Activated CD4-positive, alpha-beta memory T cell treated with anti-CD3 and anti-CD28 coated beads for 36 hours (primary cell): ENCODE data around the gene RAB7A. TPM values are rescaled to one million over a fixed set of nuclear protein-coding genes. Genes with fewer than 3 reads are reported as not detected.

Experiments
- CTCF ChIA-PET: fragments of 350-600 bp; sonication (Branson Sonifier 250); formaldehyde crosslinking; loops from one replicate; lab custom pipeline; 2021; ENCODE audit warnings: antibody characterized with exemption, inconsistent platforms; lab: Charles Lee
- POLR2A ChIA-PET: fragments of 350-600 bp; sonication (Branson Sonifier 250); formaldehyde crosslinking; loops from one replicate; lab custom pipeline; 2021; ENCODE audit warnings: antibody characterized with exemption; lab: Charles Lee
- DNase-seq: peaks from one replicate; pipeline ENCODE4 v3.0.0-alpha.2; 2020
- H3K27ac Mint-ChIP-seq: one replicate; pipeline ENCODE4 v1.8.0; 2021; ENCODE audit warnings: mixed read lengths
- H3K27me3 Mint-ChIP-seq: one replicate; pipeline ENCODE4 v1.8.0; 2021; ENCODE audit warnings: mixed read lengths
- H3K36me3 Mint-ChIP-seq: one replicate; pipeline ENCODE4 v1.8.0; 2021; ENCODE audit warnings: mixed read lengths
- H3K4me1 Mint-ChIP-seq: one replicate; pipeline ENCODE4 v1.8.0; 2021; ENCODE audit warnings: low read depth, mixed read lengths
- H3K4me3 Mint-ChIP-seq: one replicate; pipeline ENCODE4 v1.8.0; 2021; ENCODE audit warnings: mild to moderate bottlenecking, mixed read lengths
- H3K9me3 Mint-ChIP-seq: one replicate; pipeline ENCODE4 v1.8.0; 2021; ENCODE audit warnings: mixed read lengths
- intact Hi-C: fragments of 100-400 bp; cut with micrococcal nuclease; formaldehyde crosslinking; loops from one replicate; pipeline ENCODE4 v1.15.1; 2023
- total RNA-seq, 2 experiments: library from RNA; stranded (reverse); gene quantifications; one replicate each; pipeline ENCODE4 v1.2.3, GENCODE V29; 2021

Gene RAB7A
- total RNA-seq, 2 experiments from 2014 or later = 264 to 272 TPM

DNA sequence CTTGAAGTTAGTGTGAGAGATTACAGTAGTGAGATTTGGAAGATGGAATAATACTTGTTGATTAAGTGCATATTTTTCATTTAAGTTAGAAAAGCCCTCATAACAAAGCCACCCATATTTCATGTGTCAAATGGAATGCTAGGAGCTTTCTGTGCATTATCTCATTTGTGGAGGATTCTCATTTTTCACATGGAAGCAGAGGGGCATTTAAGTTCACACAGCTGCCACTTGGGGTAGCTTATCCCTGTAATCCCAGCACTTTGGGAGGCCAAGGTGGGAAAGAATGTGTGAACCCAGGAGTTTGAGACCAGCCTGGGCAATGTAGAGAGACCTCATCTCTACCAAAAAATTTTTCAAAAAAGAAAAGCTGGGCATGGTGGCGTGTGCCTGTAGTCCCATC, 55.2 kb downstream of the RAB7A start:
- no peak for DNase-seq
- no peak overlapping the region for H3K4me3 Mint-ChIP-seq
- CTCF ChIA-PET = interaction anchor here (0.6 to 2.8 kb wide), 5 partner anchors 14 to 272 kb away, joined by 3 to 11 read pairs (median 3); no protein-coding TSS in a partner anchor
- no peaks in the 10 kb centered on the region for H3K9me3 Mint-ChIP-seq
- H3K36me3 Mint-ChIP-seq = no peaks in the 10 kb centered on the region
- peak overlapping the region; percentile 60 for H3K27ac Mint-ChIP-seq
- no peaks in the 10 kb centered on the region for H3K27me3 Mint-ChIP-seq
- peaks cover 88% of the 10 kb centered on the region for H3K4me1 Mint-ChIP-seq
- POLR2A ChIA-PET = no interaction called here
- intact Hi-C loops = no loop called here

DNA sequence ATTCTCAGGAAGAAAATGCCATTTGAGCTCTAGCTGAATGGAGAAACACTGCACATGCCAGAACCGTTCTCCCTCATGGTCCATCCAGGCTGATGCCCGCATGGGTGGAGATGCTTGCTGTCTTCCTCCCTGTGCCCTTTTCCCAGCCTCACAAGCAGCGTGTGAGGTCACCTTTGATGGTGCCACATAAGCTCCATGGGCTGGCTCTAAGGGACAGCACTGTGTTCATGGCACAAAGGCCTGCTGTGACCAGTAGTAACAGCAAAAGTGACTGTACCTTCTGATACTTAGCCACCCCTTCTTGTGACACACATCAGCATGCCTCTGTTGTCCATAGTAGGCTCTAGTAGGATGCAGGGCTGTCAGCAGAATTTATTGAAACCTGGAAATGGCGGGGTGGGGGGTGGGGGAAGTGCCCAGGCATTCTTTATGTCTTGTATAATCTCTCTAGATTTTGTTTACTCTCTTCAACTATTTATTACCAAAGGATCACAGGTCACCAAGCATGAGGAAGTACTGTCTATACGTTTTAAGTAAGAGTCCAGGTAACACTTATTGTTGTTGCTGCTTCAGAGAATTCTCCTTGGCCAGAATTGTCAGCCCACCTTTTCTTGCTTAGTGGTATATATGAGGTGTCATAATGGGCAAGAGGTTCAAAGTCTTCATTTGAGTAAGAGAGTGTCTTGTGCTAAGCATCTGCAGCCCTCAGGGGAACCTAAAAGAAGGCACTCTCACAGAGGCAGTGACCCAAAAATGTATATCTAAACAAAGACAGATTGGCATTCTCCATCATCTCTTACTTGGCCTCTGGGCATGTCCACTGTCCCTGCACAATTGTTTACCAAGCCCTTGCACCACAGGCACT, 56.5 kb downstream of the RAB7A start:
- H3K9me3 Mint-ChIP-seq = no peaks in the 10 kb centered on the region
- H3K4me1 Mint-ChIP-seq = peaks cover 92% of the 10 kb centered on the region
- POLR2A ChIA-PET = no interaction called here
- CTCF ChIA-PET = interaction anchor here (1.2 to 2.8 kb wide), 2 partner anchors 12 to 165 kb away, joined by 3 to 11 read pairs; no protein-coding TSS in a partner anchor
- H3K27me3 Mint-ChIP-seq = no peaks in the 10 kb centered on the region
- no peak for DNase-seq
- no peak overlapping the region for H3K4me3 Mint-ChIP-seq
- peak overlapping the region; percentile 72 for H3K27ac Mint-ChIP-seq
- intact Hi-C loops = no loop called here
- H3K36me3 Mint-ChIP-seq = no peaks in the 10 kb centered on the region

GRCh38 chr3:128783774-128784173, 57.8 kb downstream of the RAB7A start:
- Mint-ChIP-seq H3K36me3 (no peaks in the 10 kb centered on the region), H3K4me3 (no peak overlapping the region), H3K4me1 (peaks cover 92% of the 10 kb centered on the region), H3K9me3 (no peaks in the 10 kb centered on the region), H3K27ac (peak overlapping the region; percentile 66), H3K27me3 (no peaks in the 10 kb centered on the region)
- intact Hi-C loops = loop anchor here (2.0 kb wide), 1 partner anchor 63 kb away; no protein-coding TSS in a partner anchor
- ChIA-PET POLR2A (interaction anchor here (0.8 kb wide), 1 partner anchor 11 kb away, joined by 3 read pairs; no protein-coding TSS in a partner anchor), CTCF (interaction anchor here (0.8 to 7.4 kb wide), 5 partner anchors 14 to 103 kb away, joined by 3 to 90 read pairs (median 3); no protein-coding TSS in a partner anchor)
- DNase-seq = no peak

DNA sequence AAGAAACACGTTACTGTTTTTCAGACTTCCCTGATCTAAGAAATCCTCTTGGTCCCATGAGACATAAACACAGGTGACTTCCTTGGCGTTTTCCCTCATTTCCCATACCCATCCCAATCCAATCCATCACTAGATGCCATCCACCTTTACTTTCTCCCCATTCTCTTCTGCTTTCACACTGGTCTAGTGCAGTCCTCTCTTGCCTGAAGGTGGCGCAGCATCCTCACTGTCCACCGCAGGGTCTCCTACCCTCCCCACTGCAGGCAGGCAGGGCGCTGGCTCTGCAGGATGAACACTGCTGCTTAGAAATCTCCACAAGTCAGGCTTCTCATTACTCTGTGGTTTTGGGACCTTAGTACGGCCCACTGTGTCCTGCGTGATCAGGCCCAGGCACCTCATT, 58.2 kb downstream of the RAB7A start:
- DNase-seq = peak; percentile 75
- no peaks in the 10 kb centered on the region for H3K36me3 Mint-ChIP-seq
- peaks cover 92% of the 10 kb centered on the region for H3K4me1 Mint-ChIP-seq
- intact Hi-C loops = loop anchor here (2.0 kb wide), 1 partner anchor 63 kb away; no protein-coding TSS in a partner anchor
- ChIA-PET CTCF (interaction anchor here (0.8 to 7.4 kb wide), 7 partner anchors 14 to 104 kb away, joined by 3 to 90 read pairs (median 4); no protein-coding TSS in a partner anchor), POLR2A (no interaction called here)
- peak overlapping the region; percentile 52 for H3K27ac Mint-ChIP-seq
- no peaks in the 10 kb centered on the region for H3K9me3 Mint-ChIP-seq
- H3K4me3 Mint-ChIP-seq = no peak overlapping the region
- no peaks in the 10 kb centered on the region for H3K27me3 Mint-ChIP-seq

DNA sequence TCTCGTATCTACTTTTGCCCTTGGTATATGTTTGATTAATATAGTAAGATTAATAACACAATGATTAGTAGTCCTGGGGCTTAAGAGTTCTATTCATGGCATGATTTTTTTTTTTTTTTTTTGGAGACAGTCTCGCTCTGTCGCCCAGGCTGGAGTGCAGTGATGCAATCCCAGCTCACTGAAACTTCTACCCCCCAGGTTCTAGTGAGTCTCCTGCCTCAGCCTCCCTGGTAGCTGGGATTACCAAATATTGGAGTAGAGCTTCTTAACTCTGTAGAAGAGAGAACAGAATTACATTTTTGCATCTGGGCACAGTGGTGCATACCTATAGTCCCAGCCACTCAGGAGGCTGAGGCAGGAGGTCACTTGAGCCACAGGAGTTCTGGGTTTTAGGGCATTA, 58.9 kb downstream of the RAB7A start:
- ChIA-PET CTCF (interaction anchor here (0.7 to 7.4 kb wide), 4 partner anchors 13 to 104 kb away, joined by 3 to 90 read pairs (median 4); no protein-coding TSS in a partner anchor), POLR2A (no interaction called here)
- no peaks in the 10 kb centered on the region for H3K27me3 Mint-ChIP-seq
- no peak for DNase-seq
- intact Hi-C loops = loop anchor here (2.0 kb wide), 1 partner anchor 62 kb away; no protein-coding TSS in a partner anchor
- H3K36me3 Mint-ChIP-seq = no peaks in the 10 kb centered on the region
- no peak overlapping the region for H3K4me3 Mint-ChIP-seq
- H3K4me1 Mint-ChIP-seq = peaks cover 92% of the 10 kb centered on the region
- peak overlapping the region; percentile 52 for H3K27ac Mint-ChIP-seq
- H3K9me3 Mint-ChIP-seq = no peaks in the 10 kb centered on the region

DNA sequence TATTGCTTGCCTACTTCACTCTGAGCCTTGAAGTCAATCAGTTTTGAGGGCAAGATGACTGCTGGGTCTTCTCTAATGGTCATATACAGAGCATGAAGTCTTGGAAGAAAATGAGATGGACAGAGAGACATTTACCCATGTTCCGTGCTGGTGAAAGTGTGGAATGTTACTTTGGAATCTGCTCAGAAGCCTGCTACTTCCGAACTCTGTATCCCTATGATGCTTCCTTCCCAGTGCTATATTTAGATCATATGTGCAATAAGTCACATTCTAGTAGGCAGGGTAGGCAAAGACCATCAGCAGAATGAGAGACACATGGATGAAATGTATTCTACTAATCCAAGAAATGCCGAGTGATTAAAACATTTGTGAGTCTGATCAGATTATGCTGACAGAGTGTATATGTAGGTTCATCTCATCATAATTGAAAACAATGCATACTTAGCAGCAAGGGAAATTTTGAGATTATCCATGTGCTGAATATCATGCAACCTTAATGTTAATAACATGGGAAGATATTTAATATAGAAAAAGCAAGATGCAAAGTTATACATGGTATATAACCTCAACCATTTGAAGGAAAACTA, 60.5 kb downstream of the RAB7A start:
- H3K36me3 Mint-ChIP-seq = peaks cover 1% of the 10 kb centered on the region
- H3K4me3 Mint-ChIP-seq = no peak overlapping the region
- POLR2A ChIA-PET = interaction anchor here (3.3 to 4.4 kb wide), 3 partner anchors 13 to 59 kb away, joined by 14 to 55 read pairs (median 16); partner anchors contain the start of gene RAB7A
- intact Hi-C loops = loop anchor here (1.0 kb wide), 1 partner anchor 8 kb away; no protein-coding TSS in a partner anchor
- H3K27me3 Mint-ChIP-seq = no peaks in the 10 kb centered on the region
- no peaks in the 10 kb centered on the region for H3K9me3 Mint-ChIP-seq
- no peak for DNase-seq
- H3K27ac Mint-ChIP-seq = peak overlapping the region; percentile 98
- CTCF ChIA-PET = interaction anchor here (0.9 to 7.4 kb wide), 4 partner anchors 8 to 106 kb away, joined by 3 to 90 read pairs (median 34); no protein-coding TSS in a partner anchor
- H3K4me1 Mint-ChIP-seq = peaks cover 91% of the 10 kb centered on the region

DNA sequence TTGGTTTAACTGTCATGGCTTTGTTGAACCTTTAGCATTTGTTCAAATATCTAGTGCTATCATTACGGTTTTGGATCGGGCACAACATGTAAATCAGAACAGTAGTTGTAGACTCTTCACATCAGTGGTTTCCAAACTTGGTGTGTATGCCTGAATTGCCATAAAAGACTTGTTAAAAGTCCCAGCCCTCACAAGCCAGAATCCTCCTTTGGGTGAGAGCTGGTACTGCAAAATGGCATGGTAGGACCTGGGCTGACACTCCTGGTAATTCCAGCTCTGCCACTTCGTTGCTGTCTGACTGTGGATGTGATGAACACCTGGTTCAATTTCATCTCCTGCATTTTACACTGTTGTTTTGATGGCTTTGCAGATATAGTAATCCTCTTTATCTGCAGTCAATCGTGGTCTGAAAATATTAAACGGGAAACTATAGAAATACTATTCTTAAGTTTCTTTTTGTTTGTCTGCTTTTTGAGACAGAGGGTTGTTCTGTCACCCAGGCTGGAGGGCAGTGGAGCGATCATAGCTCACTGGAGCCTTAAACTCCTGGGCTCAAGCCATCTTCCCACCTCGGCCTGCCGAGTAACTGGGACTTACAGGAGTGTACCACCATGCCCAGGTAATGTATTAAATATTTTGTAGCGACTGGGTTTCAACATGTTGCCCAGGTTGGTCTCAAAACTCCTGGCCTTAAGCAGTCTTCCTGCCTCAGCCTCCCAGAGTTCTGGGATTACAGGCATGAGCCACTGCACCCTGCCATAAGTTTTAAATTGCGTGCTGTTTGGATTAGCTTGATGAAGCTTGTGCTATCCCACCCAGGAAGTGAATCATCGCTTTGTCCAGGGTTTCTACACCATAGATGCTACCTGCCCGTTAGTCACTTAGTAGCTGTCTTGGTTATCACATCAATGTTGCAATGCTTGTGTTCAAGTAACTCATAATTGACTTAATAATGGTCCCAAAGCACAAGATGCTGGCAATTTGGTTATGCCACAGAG, 61.6 kb downstream of the RAB7A start:
- H3K9me3 Mint-ChIP-seq = no peaks in the 10 kb centered on the region
- peak; percentile 60 for DNase-seq
- H3K36me3 Mint-ChIP-seq = peaks cover 2% of the 10 kb centered on the region
- no peaks in the 10 kb centered on the region for H3K27me3 Mint-ChIP-seq
- peak overlapping the region; percentile 98 for H3K27ac Mint-ChIP-seq
- CTCF ChIA-PET = interaction anchor here (0.9 to 7.4 kb wide), 17 partner anchors 9 to 170 kb away, joined by 3 to 90 read pairs (median 4); partner anchors contain the start of gene ACAD9
- POLR2A ChIA-PET = interaction anchor here (1.0 to 4.4 kb wide), 10 partner anchors 9 to 137 kb away, joined by 3 to 55 read pairs (median 8); partner anchors contain the start of genes ACAD9 and RAB7A
- H3K4me3 Mint-ChIP-seq = peak overlapping the region; percentile 67
- H3K4me1 Mint-ChIP-seq = peaks cover 93% of the 10 kb centered on the region
- intact Hi-C loops = loop anchor here (1.0 to 2.0 kb wide), 5 partner anchors 9 to 107 kb away; partner anchors contain the start of genes ACAD9 and RAB7A

- Mint-ChIP-seq H3K27me3 (no peaks in the 10 kb centered on the region), H3K36me3 (peaks cover 2% of the 10 kb centered on the region), H3K9me3 (no peaks in the 10 kb centered on the region), H3K27ac (peak overlapping the region; percentile 98), H3K4me3 (peak overlapping the region; percentile 67), H3K4me1 (peaks cover 90% of the 10 kb centered on the region)
- DNase-seq = no peak
- intact Hi-C loops = loop anchor here (1.0 to 2.0 kb wide), 5 partner anchors 10 to 108 kb away; partner anchors contain the start of genes ACAD9 and RAB7A
- CTCF ChIA-PET = interaction anchor here (1.0 to 7.4 kb wide), 16 partner anchors 9 to 171 kb away, joined by 3 to 90 read pairs (median 5); partner anchors contain the start of gene ACAD9
- POLR2A ChIA-PET = interaction anchor here (0.6 to 4.4 kb wide), 12 partner anchors 9 to 137 kb away, joined by 3 to 55 read pairs (median 7); partner anchors contain the start of genes ACAD9 and RAB7A
Measured at GRCh38 chr3:128788268-128788869, 62.4 kb downstream of the RAB7A start.

DNA sequence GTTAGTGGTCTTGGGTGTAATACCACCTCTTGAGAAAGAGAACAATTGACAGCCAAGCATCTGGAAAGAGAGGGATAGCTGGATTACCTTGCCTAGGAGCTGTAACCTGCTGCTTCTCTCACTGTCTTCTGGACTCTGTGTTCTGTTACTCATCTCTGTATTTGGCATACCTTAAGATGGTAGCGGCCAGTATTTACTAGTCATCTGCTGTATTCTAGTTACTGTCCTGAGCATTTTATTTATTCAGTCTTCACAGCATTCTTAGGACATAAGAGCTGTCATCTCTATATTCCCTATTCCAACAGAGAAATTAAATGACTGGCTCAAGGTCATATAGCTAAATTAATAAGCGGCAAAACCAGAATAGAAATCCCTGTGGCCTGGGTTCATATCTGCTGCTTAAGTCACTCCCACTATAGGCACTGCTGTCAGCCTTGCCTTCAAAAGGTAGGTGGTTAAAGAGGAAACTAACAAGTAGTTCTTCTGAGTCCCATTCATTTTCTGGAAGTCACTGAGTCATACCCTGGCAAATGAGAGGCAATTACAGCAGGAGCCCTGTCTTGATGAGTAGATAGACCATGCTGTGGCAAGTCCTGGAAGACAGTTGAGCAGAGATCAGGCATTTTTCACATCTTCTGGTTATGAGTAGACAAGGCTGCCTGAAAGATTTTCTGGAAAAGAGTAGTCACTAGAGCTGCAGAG, 68.2 kb downstream of the RAB7A start:
- Mint-ChIP-seq H3K4me3 (peak overlapping the region; percentile 25), H3K27ac (peak overlapping the region; percentile 93), H3K9me3 (no peaks in the 10 kb centered on the region), H3K27me3 (no peaks in the 10 kb centered on the region), H3K4me1 (peaks cover 85% of the 10 kb centered on the region), H3K36me3 (peaks cover 30% of the 10 kb centered on the region)
- ChIA-PET POLR2A (interaction anchor here (0.6 to 2.9 kb wide), 6 partner anchors 9 to 114 kb away, joined by 3 to 20 read pairs (median 8); partner anchors contain the start of gene RAB7A), CTCF (interaction anchor here (0.6 to 7.5 kb wide), 27 partner anchors 7 to 198 kb away, joined by 3 to 114 read pairs (median 7); partner anchors contain the start of genes ACAD9, RAB7A and RPN1)
- DNase-seq = peak; percentile 64
- intact Hi-C loops = loop anchor here (1.0 to 2.0 kb wide), 6 partner anchors 8 to 175 kb away; partner anchors contain the start of gene RAB7A
